GM19455 (cell line): Measurements from ENCODE around the gene EFCAB9.

Source experiments
- ATAC-seq: cut with Tn5 transposase; IDR thresholded peaks from one replicate; pipeline ENCODE4 v1.9.1; 2021; ENCODE audit not compliant: unreplicated experiment

The EFCAB9 gene

GRCh38 chr5:172235827-172236736 lies 42.1 kb downstream of the EFCAB9 start:
- no peak for ATAC-seq

- ATAC-seq: no peak
Observed at GRCh38 chr5:172238334-172238733, 44.4 kb downstream of the EFCAB9 start.

GRCh38 chr5:172243302-172243701 lies 49.3 kb downstream of the EFCAB9 start:
- ATAC-seq: no peak

GRCh38 chr5:172245046-172245445 lies 51.1 kb downstream of the EFCAB9 start:
- ATAC-seq: no peak

GRCh38 chr5:172245703-172246125 lies 51.7 kb downstream of the EFCAB9 start:
- ATAC-seq: no peak

- no peak for ATAC-seq
Observed at GRCh38 chr5:172248637-172249036, 54.7 kb downstream of the EFCAB9 start.

GRCh38 chr5:172251419-172251818 lies 57.4 kb downstream of the EFCAB9 start:
- no peak for ATAC-seq

GRCh38 chr5:172252501-172252900 lies 58.5 kb downstream of the EFCAB9 start:
- no peak for ATAC-seq
